Uterus (tissue), 4 donors: Measurements from ENCODE around the gene LEF1. TPM values are rescaled to one million over a fixed set of nuclear protein-coding genes. Genes with fewer than 3 reads are reported as not detected.

Source experiments
- DNase-seq, 2 donors: peaks; one replicate each; pipeline ENCODE4 v3.0.0-alpha.2; 2019 to 2020
- H3K27ac ChIP-seq, 2 donors: fragments of 200-600 bp; sonication (generic); 1 replicate in 1 of 2; 2 replicates in 1 of 2; pipeline ENCODE4 v1.5.1; 2016 to 2018
- H3K27me3 ChIP-seq, 2 donors: fragments of 200-600 bp; sonication (generic); one replicate each; pipeline ENCODE4 v1.5.1; 2018 to 2019; ENCODE audit warnings: control low read depth in 1 of 2
- H3K36me3 ChIP-seq, 2 donors: fragments of 200-600 bp; sonication (generic); one replicate each; pipeline ENCODE4 v1.5.1; 2019; ENCODE audit warnings: control low read depth in 1 of 2
- H3K4me1 ChIP-seq, 2 donors: fragments of 200-600 bp; sonication (generic); one replicate each; pipeline ENCODE4 v1.5.1; 2018 to 2019; ENCODE audit warnings: control low read depth in 1 of 2
- H3K4me3 ChIP-seq, 2 donors: fragments of 200-600 bp; sonication (generic); 1 replicate in 1 of 2; 2 replicates in 1 of 2; pipeline ENCODE4 v1.5.1; 2018 to 2019; ENCODE audit warnings: mild to moderate bottlenecking in 1 of 2
- H3K9me3 ChIP-seq, 2 donors: fragments of 200-600 bp; sonication (generic); one replicate each; pipeline ENCODE4 v1.5.1; 2019; ENCODE audit warnings: control low read depth in 1 of 2
- CTCF ChIP-seq, 4 experiments: fragments of 200-600 bp in 2 of 4; fragments of 450-650 bp in 2 of 4; sonication (generic) in 2 of 4; IDR thresholded peaks; one replicate each; pipeline ENCODE4 v1.5.1; 2016 to 2019; ENCODE audit warnings: antibody characterized with exemption in 4 of 4, mild to moderate bottlenecking in 2 of 4, moderate library complexity in 1 of 4
- POLR2A ChIP-seq, 2 donors: fragments of 450-650 bp; IDR thresholded peaks; one replicate each; pipeline ENCODE4 v1.6.1; 2016; ENCODE audit warnings: antibody characterized with exemption in 2 of 2, mild to moderate bottlenecking in 1 of 2, moderate library complexity in 1 of 2
- intact Hi-C: fragments of 100-400 bp; cut with DNase I; formaldehyde crosslinking; loops from one replicate; pipeline ENCODE4 v1.15.1; 2023; ENCODE audit warnings: low total_unique reads
- total RNA-seq, 4 donors: library from RNA; depleted of rRNA in 3 of 4; stranded (reverse); fragments of >200 nt in 3 of 4; gene quantifications; one replicate each; pipeline versions ENCODE4 v1.1.0 to v1.2.4, GENCODE V29; 2014 to 2023
- donor health status: DM: yes; HTN: yes; CAD: no.

LEF1 gene
- total RNA-seq, 4 donors from 2014 or later: 27.4 to 49.7 (median 43.7) TPM

GRCh38 chr4:108109997-108110416 is 58.7 kb downstream of the LEF1 start:
- no peaks in the 10 kb centered on the region for H3K27me3 ChIP-seq
- no peak overlapping the region for H3K4me3 ChIP-seq
- intact Hi-C loops: no loop called here
- no peaks in the 10 kb centered on the region for H3K4me1 ChIP-seq
- no peaks in the 10 kb centered on the region for H3K36me3 ChIP-seq
- no peak overlapping the region for H3K27ac ChIP-seq
- H3K9me3 ChIP-seq: no peaks in the 10 kb centered on the region
- no peak for DNase-seq
- TF ChIP-seq CTCF (IDR thresholded peaks at IDR 0.05) (no peak), POLR2A (IDR thresholded peaks at IDR 0.05) (no peak)

- TF ChIP-seq POLR2A (IDR thresholded peaks at IDR 0.05) (no peak), CTCF (IDR thresholded peaks at IDR 0.05) (no peak)
- Histone ChIP-seq H3K4me1 (no peaks in the 10 kb centered on the region), H3K4me3 (no peak overlapping the region), H3K27me3 (no peaks in the 10 kb centered on the region), H3K36me3 (no peaks in the 10 kb centered on the region), H3K9me3 (no peaks in the 10 kb centered on the region), H3K27ac (no peak overlapping the region)
- no peak for DNase-seq
- intact Hi-C loops: no loop called here
These were observed 59.6 kb downstream of the LEF1 start for GRCh38 chr4:108109111-108109510.

- H3K4me3 ChIP-seq: no peak overlapping the region
- intact Hi-C loops: no loop called here
- TF ChIP-seq POLR2A (IDR thresholded peaks at IDR 0.05) (no peak), CTCF (IDR thresholded peaks at IDR 0.05) (no peak)
These were observed 60.9 kb downstream of the LEF1 start for GRCh38 chr4:108107729-108108382.

GRCh38 chr4:108107101-108107500 is 61.6 kb downstream of the LEF1 start:
- no peaks in the 10 kb centered on the region for H3K9me3 ChIP-seq
- DNase-seq: no peak
- no peaks in the 10 kb centered on the region for H3K27me3 ChIP-seq
- no peaks in the 10 kb centered on the region for H3K36me3 ChIP-seq
- no peaks in the 10 kb centered on the region for H3K4me1 ChIP-seq
- H3K4me3 ChIP-seq: no peak overlapping the region
- H3K27ac ChIP-seq: no peak overlapping the region
- intact Hi-C loops: no loop called here
- TF ChIP-seq POLR2A (IDR thresholded peaks at IDR 0.05): no peak
- TF ChIP-seq CTCF (IDR thresholded peaks at IDR 0.05): no peak

More at GRCh38 chr4:108107729-108108382, 60.9 kb downstream of the LEF1 start:
- Histone ChIP-seq H3K27ac (no peak overlapping the region), H3K4me1 (no peaks in the 10 kb centered on the region), H3K9me3 (no peaks in the 10 kb centered on the region), H3K36me3 (no peaks in the 10 kb centered on the region), H3K27me3 (no peaks in the 10 kb centered on the region)
- DNase-seq: no peak

- H3K9me3 ChIP-seq: no peaks in the 10 kb centered on the region
- DNase-seq: no peak
- no peak overlapping the region for H3K4me3 ChIP-seq
- H3K36me3 ChIP-seq: no peaks in the 10 kb centered on the region
- TF ChIP-seq POLR2A (IDR thresholded peaks at IDR 0.05): no peak
- TF ChIP-seq CTCF (IDR thresholded peaks at IDR 0.05): no peak
- no peaks in the 10 kb centered on the region for H3K27me3 ChIP-seq
- H3K4me1 ChIP-seq: no peaks in the 10 kb centered on the region
- intact Hi-C loops: no loop called here
- no peak overlapping the region for H3K27ac ChIP-seq
These were observed 62.5 kb downstream of the LEF1 start for GRCh38 chr4:108106186-108106585.
